Effector memory CD4-positive, alpha-beta T cell (primary cell): ENCODE results near the gene DOCK4.

ENCODE experiments used
- DNase-seq, 3 donors: peaks; one replicate each; pipeline ENCODE4 v3.0.0-alpha.2; 2020
- H3K27ac ChIP-seq: 2 replicates; pipeline ENCODE4 v1.7.0; 2013; ENCODE audit warnings: mild to moderate bottlenecking, low read length, moderate library complexity; ENCODE audit not compliant: insufficient read depth, poor library complexity, severe bottlenecking
- H3K27me3 ChIP-seq: replicated peaks from 2 replicates; pipeline ENCODE4 v1.7.0; 2013; ENCODE audit warnings: mild to moderate bottlenecking, low read length; ENCODE audit not compliant: insufficient read depth, control insufficient read depth, poor library complexity, severe bottlenecking
- H3K36me3 ChIP-seq: 2 replicates; pipeline ENCODE4 v1.7.0; 2013; ENCODE audit warnings: mild to moderate bottlenecking, low read length, moderate library complexity; ENCODE audit not compliant: control insufficient read depth, insufficient read depth
- H3K4me1 ChIP-seq: 2 replicates; pipeline ENCODE4 v1.7.0; 2013; ENCODE audit warnings: low read length, mild to moderate bottlenecking; ENCODE audit not compliant: control insufficient read depth, insufficient read depth, poor library complexity, severe bottlenecking
- H3K4me3 ChIP-seq: 2 replicates; pipeline ENCODE4 v1.7.0; 2013; ENCODE audit warnings: low read length, low read depth, mild to moderate bottlenecking; ENCODE audit not compliant: insufficient read depth, poor library complexity, severe bottlenecking
- H3K9me3 ChIP-seq: 2 replicates; pipeline ENCODE4 v1.7.0; 2013; ENCODE audit warnings: mild to moderate bottlenecking, low read length, moderate library complexity; ENCODE audit not compliant: control insufficient read depth

Gene DOCK4

GRCh38 chr7:112238852-112239610 lies 32.8 kb upstream of the DOCK4 start:
- Histone ChIP-seq H3K9me3 (no peaks in the 10 kb centered on the region), H3K36me3 (peaks cover 3% of the 10 kb centered on the region), H3K4me3 (no peak overlapping the region), H3K4me1 (no peaks in the 10 kb centered on the region), H3K27ac (no peak overlapping the region), H3K27me3 (no peaks in the 10 kb centered on the region)
- no peak for DNase-seq

GRCh38 chr7:112238330-112238729 lies 32.1 kb upstream of the DOCK4 start:
- no peak for DNase-seq
- Histone ChIP-seq H3K4me3 (no peak overlapping the region), H3K27ac (no peak overlapping the region), H3K27me3 (no peaks in the 10 kb centered on the region), H3K36me3 (peaks cover 3% of the 10 kb centered on the region), H3K9me3 (no peaks in the 10 kb centered on the region), H3K4me1 (no peaks in the 10 kb centered on the region)

GRCh38 chr7:112236597-112236996 lies 30.4 kb upstream of the DOCK4 start:
- no peaks in the 10 kb centered on the region for H3K4me1 ChIP-seq
- no peaks in the 10 kb centered on the region for H3K27me3 ChIP-seq
- H3K36me3 ChIP-seq = peaks cover 3% of the 10 kb centered on the region
- H3K9me3 ChIP-seq = no peaks in the 10 kb centered on the region
- no peak overlapping the region for H3K27ac ChIP-seq
- DNase-seq = no peak
- no peak overlapping the region for H3K4me3 ChIP-seq

GRCh38 chr7:112234147-112234546 lies 27.9 kb upstream of the DOCK4 start:
- Histone ChIP-seq H3K4me1 (no peaks in the 10 kb centered on the region), H3K27ac (no peak overlapping the region), H3K27me3 (no peaks in the 10 kb centered on the region), H3K9me3 (no peaks in the 10 kb centered on the region), H3K4me3 (no peak overlapping the region), H3K36me3 (peaks cover 3% of the 10 kb centered on the region)
- no peak for DNase-seq

- DNase-seq = no peak
- Histone ChIP-seq H3K36me3 (peaks cover 3% of the 10 kb centered on the region), H3K4me1 (no peaks in the 10 kb centered on the region), H3K4me3 (no peak overlapping the region), H3K9me3 (no peaks in the 10 kb centered on the region), H3K27me3 (no peaks in the 10 kb centered on the region), H3K27ac (no peak overlapping the region)
These were observed 27.0 kb upstream of the DOCK4 start for GRCh38 chr7:112233048-112233697.

GRCh38 chr7:112232212-112232978 lies 26.2 kb upstream of the DOCK4 start:
- no peaks in the 10 kb centered on the region for H3K4me1 ChIP-seq
- peaks cover 3% of the 10 kb centered on the region for H3K36me3 ChIP-seq
- no peak overlapping the region for H3K27ac ChIP-seq
- no peak overlapping the region for H3K4me3 ChIP-seq
- no peaks in the 10 kb centered on the region for H3K27me3 ChIP-seq
- no peak for DNase-seq
- H3K9me3 ChIP-seq = no peaks in the 10 kb centered on the region

- no peaks in the 10 kb centered on the region for H3K9me3 ChIP-seq
- no peak overlapping the region for H3K4me3 ChIP-seq
- no peak overlapping the region for H3K27ac ChIP-seq
- H3K36me3 ChIP-seq = no peaks in the 10 kb centered on the region
- no peaks in the 10 kb centered on the region for H3K4me1 ChIP-seq
- no peak for DNase-seq
- H3K27me3 ChIP-seq = no peaks in the 10 kb centered on the region
These were observed 22.4 kb upstream of the DOCK4 start for GRCh38 chr7:112228632-112229031.

- H3K27me3 ChIP-seq = no peaks in the 10 kb centered on the region
- no peak for DNase-seq
- H3K9me3 ChIP-seq = no peaks in the 10 kb centered on the region
- no peak overlapping the region for H3K27ac ChIP-seq
- no peak overlapping the region for H3K4me3 ChIP-seq
- peaks cover 4% of the 10 kb centered on the region for H3K36me3 ChIP-seq
- no peaks in the 10 kb centered on the region for H3K4me1 ChIP-seq
These were observed 20.6 kb upstream of the DOCK4 start for GRCh38 chr7:112226701-112227276.

- no peak for DNase-seq
These were observed 18.8 kb upstream of the DOCK4 start for GRCh38 chr7:112225006-112225405.

More at GRCh38 chr7:112225006-112225405, 18.8 kb upstream of the DOCK4 start:
- Histone ChIP-seq H3K27me3 (no peaks in the 10 kb centered on the region), H3K4me3 (no peak overlapping the region), H3K4me1 (no peaks in the 10 kb centered on the region), H3K27ac (no peak overlapping the region), H3K9me3 (no peaks in the 10 kb centered on the region), H3K36me3 (peaks cover 4% of the 10 kb centered on the region)
